Retina (tissue), 1 donor: ENCODE measurements around the gene COX8A.

ENCODE experiments used
- DNase-seq: peaks from one replicate; pipeline ENCODE4 v3.0.0-alpha.2; 2016

COX8A gene

DNA sequence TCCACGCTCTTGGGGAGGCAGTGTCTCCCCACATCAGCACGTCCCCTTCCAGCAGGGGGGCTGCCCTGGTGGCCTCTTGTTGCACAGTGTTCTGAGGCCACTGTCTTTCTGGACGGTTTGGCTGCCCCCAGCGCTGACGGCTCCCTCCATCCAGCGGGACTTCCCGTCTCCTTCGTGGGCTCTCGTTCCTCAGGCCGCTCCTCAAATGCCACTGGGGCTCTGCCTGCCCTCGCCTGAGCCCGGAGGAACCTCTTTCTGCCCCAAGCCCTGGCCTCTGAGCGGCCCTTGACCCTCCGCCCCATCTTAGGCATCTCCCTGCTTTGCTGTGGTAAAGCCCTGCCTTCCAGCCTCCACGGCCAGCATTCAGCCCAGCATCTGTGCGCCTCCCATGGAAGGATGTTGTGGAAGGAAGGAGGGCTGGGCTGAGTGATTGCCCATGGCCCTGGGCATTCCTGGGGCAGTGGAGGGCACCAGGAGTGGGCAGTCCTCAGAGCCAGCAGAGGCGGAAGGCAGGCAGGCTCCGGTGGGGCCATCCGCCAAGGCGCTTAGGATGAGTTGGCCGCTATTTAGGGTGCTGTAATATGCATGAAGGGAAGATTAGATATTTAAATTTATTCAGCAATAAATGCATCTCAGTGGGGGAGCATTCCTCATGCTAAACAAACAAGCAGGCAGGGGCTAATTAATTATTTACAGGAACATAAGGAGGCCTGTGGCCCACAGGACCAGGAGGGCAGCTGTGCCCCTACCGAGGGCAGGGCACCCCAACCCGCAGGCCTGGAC, 29.6 kb downstream of the COX8A start:
- DNase-seq = no peak

DNA sequence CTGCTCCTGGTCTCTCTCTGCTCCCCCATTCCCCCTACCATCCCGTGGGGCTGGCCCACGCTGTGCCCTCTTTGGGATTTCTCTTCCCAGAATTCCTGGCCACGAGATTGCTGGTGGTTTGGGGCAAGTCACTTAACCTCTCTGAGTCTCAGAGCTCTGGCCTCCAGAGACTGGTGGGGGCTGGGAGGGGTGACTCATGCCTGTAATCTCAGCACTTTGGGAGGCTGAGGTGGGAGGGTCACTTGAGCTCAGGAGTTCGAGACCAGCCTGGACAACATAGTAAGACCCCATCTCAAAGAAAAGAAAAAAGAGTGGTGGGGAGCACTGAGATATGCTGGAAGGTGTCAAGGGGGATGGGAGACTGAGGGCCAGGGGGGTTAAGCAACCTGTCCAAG, 30.2 kb downstream of the COX8A start:
- no peak for DNase-seq

DNA sequence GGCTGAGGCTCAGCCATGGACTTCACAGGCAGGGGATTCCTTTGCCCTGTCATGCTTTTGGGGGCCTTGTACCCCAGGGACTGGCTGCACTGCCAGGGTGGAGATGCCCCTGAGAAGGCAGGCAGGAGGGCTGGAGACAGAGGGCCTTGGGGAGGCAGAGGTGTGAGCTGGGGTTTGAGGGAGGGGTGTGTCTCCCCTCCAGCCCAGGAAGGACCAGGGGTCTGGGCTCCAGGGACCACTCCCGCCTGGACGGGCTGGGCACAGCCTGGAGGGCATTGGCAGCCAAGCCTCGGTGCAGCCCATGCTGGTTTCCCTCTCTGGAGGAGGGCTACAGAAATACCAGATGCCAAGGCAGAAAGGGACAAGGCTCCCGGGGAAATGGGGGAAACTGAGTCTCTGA, 31.3 kb downstream of the COX8A start:
- no peak for DNase-seq

DNA sequence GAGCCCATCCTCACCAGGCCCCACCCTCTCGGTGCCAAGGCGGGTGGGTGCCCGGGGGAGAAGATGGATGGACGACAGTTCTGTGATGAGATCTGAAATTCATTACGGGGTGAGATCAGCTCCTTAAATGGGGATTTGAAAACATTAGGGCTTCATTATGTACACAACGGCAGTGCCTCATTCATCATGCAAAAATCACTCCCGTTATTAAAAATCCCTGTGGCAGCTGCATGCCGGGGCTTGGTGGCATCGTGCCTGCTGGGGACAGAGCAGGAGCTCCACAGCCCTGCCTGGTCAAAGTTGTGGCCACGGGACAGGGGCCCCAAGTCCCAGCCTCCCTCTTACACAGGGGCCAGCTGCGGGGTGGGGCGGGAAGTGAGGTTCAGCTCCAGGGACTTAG, 32.0 kb downstream of the COX8A start:
- DNase-seq = no peak

DNA sequence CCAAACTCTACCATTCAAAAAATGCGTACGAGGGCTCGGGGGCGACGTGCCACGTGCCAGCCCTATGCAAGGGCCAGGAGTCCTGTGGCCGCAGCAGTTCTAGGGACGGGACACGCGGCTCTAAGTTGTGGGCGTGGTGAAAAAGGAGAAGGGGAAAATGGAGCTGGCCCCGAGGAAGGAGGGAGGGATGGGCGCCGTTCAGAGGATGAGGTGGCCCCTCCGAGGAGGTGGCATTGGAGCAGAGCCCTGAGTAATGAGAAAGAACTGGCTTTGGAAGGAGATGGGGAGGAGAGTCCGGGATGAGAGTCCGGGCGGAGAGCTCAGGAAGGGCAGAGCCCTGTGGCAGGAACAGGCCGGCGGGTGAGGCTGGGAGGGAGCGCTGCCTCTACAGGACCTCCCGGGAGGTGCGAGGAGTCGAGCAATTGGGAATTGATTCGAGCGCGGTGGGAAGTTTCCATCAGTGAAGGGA, 32.8 kb downstream of the COX8A start:
- DNase-seq = no peak

DNA sequence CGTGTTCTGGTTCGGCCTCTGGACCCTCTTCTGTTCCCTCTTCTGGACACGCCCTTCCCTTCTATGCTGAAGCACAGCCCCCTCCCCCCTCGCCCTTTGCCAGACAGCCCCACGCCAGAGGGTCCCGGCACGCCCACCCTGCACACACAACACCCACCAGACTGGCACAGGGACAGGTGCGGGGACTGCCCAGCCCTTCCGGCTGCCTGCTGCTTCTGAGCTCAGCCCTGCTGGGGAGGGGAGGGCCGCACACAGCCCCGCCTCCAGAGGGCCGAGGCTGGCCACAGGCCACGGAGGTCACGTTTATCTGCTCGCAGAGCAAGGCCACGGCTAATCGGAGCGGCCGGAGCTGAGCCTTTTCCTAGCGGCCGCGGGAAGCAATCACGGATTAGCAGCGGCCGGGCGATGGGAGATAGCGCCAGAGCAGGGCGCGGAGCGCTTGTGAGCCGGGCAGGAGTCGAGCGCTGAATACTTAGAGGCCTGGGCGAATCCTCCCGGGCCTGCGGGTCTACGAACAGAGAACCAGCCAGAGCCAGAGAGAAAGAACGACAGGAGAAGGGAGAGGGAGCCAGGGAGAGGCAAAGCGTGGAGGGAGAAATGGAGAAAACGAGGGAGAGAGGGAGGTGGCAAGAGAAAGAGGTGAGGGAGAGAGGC, 33.3 kb downstream of the COX8A start:
- peak; percentile 82 for DNase-seq

DNA sequence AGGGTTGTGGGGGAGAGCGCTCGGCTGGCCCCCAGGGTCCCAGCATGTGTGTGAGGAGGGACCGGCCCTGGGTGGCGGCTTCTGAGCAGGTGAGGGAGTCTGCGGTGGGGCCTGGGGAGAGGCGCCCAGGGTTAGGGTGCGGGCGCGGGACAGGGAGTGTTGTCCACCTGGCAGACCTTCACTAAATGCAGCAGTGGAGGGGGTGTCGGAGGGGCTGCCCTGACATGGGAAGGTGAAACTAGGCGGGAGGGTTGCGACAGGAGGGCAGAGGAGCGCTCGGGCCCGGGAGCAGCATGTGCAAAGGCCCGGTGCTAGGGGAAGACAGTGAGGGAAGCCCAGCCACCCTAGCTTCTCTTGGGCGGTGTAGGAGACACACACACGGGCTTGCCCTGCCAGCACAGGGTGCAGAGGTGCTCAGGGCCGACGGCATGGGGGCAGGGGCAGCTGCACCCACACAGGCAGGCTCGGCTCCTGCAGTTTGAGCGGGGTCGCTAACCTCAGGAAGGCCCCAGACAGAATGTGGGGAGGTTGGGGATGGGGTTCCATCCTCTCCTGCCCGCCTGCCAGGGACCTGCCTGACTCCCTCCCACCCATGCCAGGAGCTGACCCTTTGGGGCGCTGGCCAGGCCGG, 34.0 kb downstream of the COX8A start:
- DNase-seq = no peak

DNA sequence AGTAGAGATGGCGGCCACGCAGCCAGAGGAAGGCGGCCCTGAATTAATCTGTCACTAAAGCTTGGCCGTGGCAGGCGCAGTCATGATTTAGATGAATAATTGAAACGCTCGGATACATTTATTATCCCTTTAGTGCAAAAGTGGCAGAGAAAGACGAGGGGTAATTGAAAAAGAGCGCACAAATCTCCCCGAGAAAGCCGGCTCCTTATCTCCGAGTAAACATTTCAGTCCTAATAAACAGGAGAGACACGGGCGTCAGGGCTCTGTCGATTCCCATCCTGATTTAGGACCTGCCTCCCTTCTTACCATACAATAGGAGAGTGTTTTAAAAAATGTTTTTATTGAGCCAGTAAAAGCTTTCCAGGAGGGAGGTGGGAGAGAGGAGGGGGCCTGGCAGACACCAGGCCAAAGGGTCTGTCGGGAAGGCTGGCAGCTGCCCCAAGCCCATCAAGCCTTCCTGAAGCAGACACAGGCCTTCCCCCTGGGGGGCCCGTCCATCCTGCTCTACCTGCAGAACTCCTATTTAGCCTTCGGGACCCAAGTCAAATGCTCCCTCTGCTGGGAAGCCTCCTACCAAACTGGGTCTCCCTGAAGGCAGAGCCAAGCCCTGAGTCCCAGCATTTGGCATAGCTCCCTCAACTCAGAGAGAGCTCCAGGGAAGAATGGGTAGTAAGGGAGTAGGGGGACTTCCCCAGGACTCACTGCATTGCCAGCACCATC, 34.7 kb downstream of the COX8A start:
- DNase-seq = no peak

DNA sequence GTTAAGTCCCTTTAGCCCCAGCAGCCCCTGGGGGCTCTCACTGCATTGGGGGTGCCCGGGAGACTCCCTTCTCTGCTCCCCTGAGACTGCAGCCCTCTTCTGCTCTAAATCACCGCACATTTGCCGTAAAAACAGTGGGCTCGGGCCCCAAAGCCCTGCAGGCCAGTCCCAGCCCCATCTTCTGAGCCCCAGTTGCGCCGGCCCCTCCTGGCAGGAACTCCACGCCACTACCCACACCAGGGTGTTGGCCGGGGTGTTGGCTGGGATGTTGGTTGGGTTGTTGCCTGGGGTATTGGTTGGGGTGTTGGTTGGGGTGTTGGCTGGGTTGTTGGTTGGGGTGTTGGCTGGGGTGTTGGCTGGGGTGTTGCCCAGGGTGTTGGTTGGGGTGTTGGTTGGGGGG, 35.3 kb downstream of the COX8A start:
- no peak for DNase-seq

DNA sequence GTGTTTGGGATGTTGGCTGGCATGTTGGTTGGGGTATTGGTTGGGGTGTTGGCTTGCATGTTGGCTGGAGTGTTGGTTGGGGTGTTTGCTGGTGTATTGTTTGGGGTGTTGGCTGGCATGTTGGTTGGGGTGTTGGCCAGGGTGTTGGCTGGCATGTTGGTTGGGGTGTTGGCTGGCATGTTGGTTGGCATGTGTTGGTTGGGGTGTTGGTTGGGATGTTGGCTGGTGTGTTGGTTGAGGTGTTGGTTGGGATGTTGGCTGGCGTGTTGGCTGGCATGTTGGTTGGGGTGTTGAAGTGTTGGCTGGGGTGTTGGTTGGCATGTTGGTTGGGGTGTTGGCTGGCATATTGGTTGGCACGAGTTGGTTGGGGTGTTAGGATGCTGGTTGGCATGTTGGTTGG, 36.4 kb downstream of the COX8A start:
- DNase-seq = no peak

DNA sequence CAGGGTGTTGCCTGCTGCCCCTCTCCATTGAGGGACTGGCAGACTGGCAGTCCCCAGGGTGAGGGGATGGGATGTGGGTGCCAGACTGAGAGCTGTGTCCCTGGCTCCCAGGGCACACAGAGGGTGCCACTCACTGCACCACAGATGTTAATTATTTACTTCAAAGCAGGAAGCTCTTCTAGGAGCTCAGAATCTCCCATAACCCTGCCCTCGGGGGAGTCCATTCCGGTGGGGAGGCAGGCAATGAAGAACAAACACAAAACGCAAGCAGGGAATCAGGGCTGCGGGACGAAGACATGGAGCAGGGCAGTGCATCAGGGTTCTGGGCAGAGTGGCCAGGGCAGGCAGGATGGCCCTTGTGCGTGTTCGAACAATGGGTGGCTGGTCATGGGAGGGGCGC, 37.0 kb downstream of the COX8A start:
- DNase-seq = no peak

DNA sequence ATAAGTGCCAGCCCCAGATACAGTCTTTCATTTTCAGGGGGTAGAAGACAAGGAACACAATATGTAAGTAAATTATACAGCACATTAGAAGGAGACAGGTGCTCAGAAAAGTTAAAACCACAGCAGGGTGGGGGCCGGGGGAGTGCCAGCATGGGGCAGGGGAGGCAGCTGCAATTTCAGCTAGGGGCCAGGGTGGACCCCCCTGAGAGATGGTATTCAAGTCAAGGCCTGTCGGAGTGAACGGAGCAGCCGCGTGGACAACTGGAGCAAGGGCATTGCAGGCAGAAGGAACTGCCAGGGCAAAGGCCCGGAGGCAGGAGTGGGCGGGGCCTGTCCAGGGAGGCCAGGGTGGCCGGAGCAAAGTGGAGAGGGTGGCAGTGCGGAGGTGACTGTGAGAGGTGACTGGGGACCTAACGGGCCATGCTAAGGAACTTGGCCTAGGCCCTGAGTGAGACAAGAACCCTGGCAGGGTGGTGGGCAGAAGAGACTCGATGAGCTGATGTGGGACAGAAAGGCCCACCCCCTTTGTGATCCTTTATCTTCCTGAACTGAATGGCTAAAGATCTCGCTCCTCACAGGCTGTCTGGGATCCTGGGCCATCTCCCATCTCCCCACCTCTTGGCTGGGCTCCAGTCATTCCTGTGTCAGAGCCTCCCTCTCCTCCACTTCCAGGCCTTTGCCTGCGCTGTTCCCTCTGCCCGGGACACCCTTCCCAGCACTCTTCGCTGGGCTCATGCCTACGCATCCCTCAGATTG, 38.9 kb downstream of the COX8A start:
- no peak for DNase-seq

DNA sequence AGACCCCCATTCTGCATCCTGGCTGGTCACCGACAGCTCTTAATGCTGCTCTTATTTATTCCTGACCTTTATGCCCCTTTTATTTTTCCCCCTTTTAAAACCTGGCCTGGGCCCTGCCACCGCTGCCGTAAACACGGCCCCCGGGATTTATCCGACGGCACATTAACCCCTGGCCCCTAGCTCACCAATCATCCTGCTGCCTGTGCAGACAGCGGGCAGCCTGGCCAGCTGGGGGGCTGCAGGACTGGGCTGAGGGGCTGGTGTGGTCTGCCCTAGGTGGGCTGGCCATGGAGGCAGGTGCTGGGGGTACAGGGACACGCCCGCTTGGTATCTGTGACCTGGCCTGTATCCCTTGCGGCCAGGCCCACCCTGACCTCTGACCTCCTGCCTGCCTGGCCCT, 39.9 kb downstream of the COX8A start:
- DNase-seq = no peak

DNA sequence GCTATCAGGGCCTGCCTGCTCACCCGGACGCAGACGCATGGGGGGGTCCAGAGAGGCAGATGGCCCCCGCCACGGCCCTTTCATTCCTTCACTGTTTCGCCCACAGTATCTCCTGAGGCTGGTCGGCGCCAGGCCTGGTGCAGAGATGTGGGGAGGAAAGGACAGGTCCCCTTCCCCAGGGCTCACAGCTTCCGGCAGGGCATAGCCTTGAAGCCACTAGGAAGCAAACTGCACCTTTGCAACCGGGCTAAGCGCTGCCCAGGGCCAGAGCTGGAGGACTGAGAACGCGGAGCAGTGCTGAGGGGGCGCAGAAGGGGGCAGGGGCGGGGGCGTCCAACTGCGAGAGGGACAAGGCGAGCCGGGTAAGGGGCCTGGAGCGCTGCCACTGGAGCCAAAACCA, 41.1 kb downstream of the COX8A start:
- DNase-seq = peak; percentile 9

DNA sequence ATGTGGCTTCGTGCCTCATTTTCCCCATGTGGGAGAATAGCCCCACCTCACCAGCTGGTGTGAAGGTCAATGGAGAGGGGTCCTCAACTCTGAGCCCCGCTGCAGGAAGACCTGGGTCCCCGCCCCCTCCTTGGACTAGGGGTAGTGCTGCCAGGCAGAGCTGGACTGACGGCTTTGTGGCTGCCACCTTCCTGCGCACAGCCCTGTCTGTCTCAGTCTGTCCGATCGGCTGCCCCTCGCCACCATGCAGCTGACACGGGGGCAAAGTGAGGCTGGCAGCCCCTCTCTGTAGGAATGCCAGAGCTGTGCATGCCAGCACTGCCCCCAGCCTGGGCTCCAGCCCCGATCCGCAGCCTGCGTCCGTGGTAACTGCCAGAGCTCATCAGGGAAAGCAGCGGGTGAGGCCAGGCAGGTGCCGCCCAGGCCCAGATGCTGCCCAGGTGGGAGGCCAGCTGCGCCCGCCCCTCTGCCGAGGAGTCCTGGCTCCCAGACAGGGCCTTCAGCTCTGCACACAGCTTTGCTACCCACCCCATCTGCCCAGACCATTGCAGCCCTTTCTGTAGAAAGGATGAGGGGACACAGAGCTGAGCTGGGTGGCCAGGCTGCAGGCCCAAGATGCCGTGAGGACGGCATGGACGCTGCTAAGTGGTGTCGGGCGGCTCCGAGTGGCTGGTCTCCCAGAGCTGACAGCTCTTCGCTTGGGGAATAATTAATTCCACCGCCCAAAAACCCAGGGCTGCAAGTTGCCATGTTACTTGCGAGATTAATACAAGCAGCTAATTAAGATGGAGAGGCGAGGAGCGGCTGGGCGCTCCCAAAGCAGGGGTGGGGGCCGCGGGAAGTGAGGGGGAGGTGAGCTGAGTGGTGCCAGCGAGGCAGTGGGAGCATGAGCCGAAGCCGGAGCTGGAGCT, 41.8 kb downstream of the COX8A start:
- peak; percentile 53 for DNase-seq

DNA sequence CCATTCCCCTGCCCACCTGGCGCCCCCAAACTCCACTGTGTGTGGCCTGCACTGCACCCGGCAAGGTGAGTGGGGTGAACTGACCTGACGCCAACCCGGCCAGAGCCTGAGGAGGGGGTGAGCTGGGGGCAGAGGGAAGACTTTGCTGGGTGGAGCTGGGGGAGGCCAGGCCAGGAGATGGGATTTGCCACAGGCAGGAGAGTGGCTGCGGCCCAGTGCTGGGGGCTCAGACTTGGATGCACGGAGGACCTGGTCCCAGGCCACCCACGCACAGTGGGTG, 43.5 kb downstream of the COX8A start:
- DNase-seq = no peak

DNA sequence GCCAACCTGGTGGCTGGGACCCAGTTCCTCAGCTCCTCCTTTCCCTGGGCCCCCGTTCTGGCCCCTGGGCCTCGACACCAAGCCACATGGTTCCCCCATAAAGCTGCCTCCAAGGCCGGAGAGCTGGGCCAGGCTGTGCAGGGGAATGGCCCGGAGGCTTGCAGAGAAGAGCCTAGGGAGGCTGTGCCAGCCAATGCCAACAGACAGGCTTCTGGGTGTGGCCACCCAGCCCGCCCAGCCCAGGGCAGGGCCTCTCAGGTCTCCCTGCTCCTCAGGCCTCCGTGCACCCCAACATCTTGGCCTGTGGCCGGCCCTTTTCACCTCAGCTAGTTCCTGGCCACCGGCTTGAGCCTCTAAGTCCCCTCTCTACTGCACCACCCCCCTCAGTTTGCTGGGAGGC, 43.9 kb downstream of the COX8A start:
- DNase-seq = no peak

DNA sequence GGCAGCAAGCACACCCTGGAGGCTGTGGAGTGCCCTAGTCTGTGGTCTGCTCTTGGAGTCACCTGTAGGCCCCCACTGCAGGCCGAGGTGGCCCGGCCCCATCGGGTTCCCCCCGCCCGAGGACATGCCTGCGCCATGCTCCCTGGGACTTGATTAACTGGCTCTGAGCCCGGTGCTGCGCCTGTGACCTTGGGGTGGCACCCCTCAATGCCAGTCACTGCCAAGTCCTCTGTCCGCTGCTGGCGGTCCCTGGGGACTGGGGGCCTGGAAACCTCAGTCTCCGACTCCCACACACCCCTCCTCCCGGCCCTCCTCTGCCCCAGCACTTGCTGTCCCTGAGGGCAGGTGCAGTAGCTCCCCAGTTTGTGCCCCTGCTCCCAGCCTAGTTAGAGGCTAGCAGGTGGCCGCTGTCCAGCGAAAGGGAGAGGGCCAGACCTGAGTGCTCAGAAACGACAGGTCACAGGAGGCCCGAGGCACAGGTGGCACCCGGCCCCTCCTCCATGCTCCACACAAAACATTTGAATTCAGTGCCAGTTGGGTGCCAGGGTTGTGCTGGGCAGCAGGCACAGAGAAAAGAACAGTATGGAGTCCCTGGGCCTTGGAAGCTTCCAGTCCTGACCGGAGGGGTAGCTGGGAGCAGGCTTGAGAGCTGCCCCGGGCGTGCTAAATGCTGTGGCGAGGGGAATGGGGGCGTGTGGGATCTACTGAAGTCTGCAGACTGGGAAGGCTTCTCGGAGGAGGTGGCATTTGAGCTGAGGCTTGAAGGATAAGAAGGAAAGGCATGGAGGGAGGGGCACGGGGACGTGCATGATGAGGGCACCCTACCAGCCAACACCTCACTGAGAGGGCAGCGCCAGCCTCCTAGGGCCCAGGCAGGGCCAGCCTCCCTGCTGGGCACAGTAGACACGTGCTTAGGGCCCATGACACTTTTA, 45.0 kb downstream of the COX8A start:
- no peak for DNase-seq

DNA sequence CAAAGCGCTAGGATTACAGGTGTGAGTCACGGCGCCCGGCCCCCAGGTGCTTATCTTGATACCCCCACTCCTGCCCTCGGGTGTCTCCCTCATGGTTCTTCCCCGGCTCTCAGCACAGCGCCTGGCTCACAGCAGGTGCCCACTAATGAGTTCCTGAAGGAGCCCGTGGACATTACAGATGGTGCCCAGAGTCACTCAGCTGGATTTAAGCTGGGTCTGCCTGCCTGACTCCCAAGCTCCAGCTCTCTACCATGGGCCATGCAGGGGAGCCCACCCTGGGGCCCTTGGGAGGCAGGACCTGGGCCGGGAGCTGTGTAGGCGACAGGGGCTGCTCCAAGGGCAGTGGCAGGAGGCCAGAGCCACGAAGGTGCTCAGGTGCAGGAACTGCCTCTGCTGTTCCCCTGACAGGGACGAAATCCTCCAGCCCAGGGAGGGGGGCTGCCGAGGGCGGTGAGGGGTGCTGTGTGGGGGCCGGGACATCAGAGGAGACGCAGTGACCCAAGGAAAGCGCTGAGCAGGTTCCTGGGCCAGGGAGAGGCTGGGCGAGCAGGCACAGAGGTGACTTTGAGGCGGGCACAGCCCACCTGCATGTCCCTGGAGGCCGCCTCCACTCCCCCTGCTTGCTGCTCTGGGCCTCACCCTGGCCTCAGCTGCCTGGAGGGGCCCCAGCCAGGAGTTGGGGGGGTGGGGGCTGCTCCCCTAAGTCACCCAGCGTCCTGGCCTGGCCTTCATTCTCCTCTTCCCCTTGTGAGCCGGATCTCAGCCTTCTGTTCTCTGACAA, 46.7 kb downstream of the COX8A start:
- DNase-seq = peak; percentile 44

DNA sequence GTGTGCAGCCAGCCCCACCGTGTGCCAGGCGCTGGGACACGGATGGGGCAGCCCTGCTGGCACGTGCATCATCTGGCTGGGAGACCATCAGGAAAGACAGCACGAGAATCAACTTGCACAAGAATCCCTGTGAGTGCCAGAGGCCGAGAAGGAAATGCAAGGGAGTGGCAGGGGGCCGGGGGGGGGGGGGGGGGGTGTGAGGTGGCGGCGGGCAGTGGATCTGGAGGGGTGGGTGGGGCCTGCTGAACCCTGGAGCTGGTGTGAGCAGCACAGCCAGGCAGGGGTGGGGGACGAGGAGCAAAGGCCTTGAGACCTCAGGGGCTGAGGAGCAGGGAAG, 47.3 kb downstream of the COX8A start:
- DNase-seq = no peak
